ENCODE results near the gene PARD3.

The PARD3 gene

GRCh38 chr10:34413756-34414587 is 401.1 kb downstream of the PARD3 start:
- no peaks in the 10 kb centered on the region for H3K9me3 ChIP-seq
- no peaks in the 10 kb centered on the region for H3K36me3 ChIP-seq (replicated peaks)
- DNase-seq (ENCODE audit: low spot score in 2 of 2), result no peak
- no peak overlapping the region for H3K4me3 ChIP-seq
- in situ Hi-C loops (cut with MboI; ENCODE audit: low sequenced_read_pairs), result no loop called here
- H3K27me3 ChIP-seq (ENCODE audit: low read depth), result no peaks in the 10 kb centered on the region
- H3K4me1 ChIP-seq, result peaks cover 14% of the 10 kb centered on the region

DNA sequence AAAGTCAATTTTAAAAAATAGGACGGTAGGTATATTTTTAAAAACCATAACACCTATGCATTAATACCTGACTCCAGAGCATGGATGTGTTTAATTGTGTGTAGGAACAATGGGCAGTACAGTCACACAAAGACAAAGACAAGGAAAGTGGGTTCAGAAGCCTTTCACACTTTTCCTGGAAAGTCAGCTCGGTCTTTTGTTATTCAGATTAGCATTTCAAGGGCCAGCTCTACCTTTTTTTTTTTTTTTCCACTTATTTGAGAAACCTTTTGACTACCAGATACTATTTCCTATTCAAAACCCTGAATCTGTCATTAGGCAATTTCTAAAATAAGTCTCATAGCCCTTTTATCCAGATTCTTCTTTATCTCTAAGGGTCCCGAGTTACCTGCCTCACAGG is 401.9 kb downstream of the PARD3 start:
- no peaks in the 10 kb centered on the region for H3K27me3 ChIP-seq (ENCODE audit: low read depth)
- no peaks in the 10 kb centered on the region for H3K9me3 ChIP-seq
- peaks cover 14% of the 10 kb centered on the region for H3K4me1 ChIP-seq
- H3K36me3 ChIP-seq (replicated peaks), result no peaks in the 10 kb centered on the region
- H3K4me3 ChIP-seq, result no peak overlapping the region
- in situ Hi-C loops (cut with MboI; ENCODE audit: low sequenced_read_pairs), result no loop called here
- peak in 1 of 2 experiments; percentile 78 for DNase-seq (ENCODE audit: low spot score in 2 of 2)

DNA sequence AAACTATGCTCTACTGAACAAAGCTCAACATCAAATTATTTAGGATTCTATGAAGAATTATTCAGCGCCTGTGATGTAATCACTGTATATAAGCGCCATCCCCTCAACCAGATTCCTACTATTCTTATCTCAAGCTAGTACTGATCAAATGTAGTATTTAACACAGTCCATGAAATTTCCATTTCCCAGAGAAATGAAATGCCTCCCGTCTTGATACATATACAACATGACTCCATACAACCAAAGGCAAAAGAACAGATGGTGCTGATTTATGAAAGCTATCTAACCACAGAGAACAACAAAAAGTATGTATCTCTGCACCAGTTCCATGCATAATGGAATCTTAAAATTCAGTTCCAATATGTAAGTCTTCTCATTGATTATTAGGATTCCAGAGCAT is 406.1 kb downstream of the PARD3 start:
- in situ Hi-C loops (cut with MboI; ENCODE audit: low sequenced_read_pairs), result no loop called here
- H3K4me1 ChIP-seq, result peaks cover 17% of the 10 kb centered on the region
- no peak for DNase-seq (ENCODE audit: low spot score in 2 of 2)

DNA sequence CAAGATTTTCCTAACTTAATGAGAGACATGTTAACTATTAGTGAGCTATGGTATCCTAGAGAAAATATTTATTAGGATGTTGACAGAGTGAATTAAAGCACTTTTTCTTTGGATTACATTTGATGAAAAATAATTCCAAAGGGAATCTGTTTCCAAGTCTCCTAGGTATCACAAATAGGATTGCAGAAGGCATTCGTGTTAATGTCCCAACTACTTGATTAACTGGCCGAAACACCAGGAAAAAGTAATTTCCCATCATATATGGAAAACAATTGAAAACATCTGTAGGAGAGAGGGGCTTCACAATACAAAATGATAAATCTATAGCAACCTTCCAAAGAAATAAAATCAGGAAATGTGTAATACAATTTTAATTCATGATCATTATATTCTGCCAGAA is 406.7 kb downstream of the PARD3 start:
- in situ Hi-C loops (cut with MboI; ENCODE audit: low sequenced_read_pairs), result no loop called here
- no peak for DNase-seq (ENCODE audit: low spot score in 2 of 2)
- no peaks in the 10 kb centered on the region for H3K36me3 ChIP-seq (replicated peaks)
- H3K4me3 ChIP-seq, result no peak overlapping the region
- H3K4me1 ChIP-seq, result peaks cover 11% of the 10 kb centered on the region
- no peaks in the 10 kb centered on the region for H3K27me3 ChIP-seq (ENCODE audit: low read depth)
- no peaks in the 10 kb centered on the region for H3K9me3 ChIP-seq

More for the DNA sequence above, 406.1 kb downstream of the PARD3 start:
- no peaks in the 10 kb centered on the region for H3K36me3 ChIP-seq (replicated peaks)
- no peaks in the 10 kb centered on the region for H3K9me3 ChIP-seq
- no peaks in the 10 kb centered on the region for H3K27me3 ChIP-seq (ENCODE audit: low read depth)
- H3K4me3 ChIP-seq, result no peak overlapping the region

DNA sequence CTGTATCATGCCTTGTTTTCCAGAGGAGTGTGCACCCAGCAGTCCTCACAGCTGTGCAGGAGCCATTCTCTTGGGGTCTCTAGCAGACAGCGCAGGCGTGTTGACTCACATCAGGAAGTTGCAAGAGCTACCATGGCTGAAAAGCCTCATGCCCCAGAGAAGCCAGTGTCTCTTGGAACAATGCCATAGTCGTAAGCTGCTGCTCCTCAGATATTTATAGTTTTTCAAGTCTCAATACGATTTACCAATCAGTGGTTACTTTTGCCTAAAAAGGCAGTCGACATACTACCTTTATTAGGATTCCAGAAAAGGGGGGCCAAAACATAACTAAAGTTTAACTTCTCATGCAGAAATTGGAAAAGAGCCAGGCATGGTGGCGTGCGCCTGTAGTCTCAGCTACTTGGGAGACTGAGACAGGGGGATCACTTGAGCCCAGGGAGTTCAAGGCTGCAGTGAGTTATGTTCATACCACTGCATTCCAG is 407.7 kb downstream of the PARD3 start:
- in situ Hi-C loops (cut with MboI; ENCODE audit: low sequenced_read_pairs), result no loop called here

DNA sequence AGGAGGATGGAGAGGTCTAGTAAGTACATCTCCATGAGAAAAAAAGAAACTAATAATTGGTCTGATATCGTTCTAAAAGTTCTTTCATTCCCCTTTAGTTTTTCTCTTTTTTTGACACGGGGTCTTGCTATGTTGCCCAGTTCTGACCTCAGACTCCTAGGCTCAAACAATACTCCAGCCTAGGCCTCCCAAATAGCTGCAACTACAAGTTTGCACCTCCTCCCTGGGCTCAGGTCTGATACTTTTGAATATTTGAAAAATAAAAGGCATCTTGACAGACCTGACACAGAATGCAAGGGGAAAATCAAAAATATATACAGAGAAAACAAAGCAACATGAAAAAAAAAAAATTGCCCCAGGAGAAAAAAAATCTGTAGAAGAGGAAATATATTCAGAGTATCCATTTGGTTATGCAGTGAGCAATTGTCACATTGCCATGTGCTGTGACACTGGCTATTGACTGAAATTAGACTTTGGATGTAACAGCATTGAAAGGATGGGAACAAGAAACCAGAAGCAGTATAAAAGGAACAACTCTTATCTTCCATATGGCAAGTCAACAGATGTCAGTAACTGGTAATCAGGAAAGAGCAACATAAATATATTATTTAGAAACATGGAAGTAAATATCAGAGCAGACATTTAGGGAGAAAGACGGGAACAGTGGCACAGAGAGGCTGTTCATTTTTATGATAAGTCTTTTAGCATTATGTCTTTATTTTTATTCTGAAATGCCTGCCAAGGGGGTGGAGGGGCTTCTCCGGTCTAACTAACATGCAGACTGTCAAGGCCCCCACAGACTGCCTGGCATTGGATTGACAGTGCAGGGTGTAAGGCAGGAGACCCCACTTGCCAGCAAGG is 408.4 kb downstream of the PARD3 start:
- H3K4me1 ChIP-seq, result peaks cover 9% of the 10 kb centered on the region
- no peaks in the 10 kb centered on the region for H3K27me3 ChIP-seq (ENCODE audit: low read depth)
- H3K36me3 ChIP-seq (replicated peaks), result no peaks in the 10 kb centered on the region
- DNase-seq (ENCODE audit: low spot score in 2 of 2), result no peak
- no peak overlapping the region for H3K4me3 ChIP-seq
- H3K9me3 ChIP-seq, result no peaks in the 10 kb centered on the region
- in situ Hi-C loops (cut with MboI; ENCODE audit: low sequenced_read_pairs), result no loop called here

More for the DNA sequence above, 407.7 kb downstream of the PARD3 start:
- DNase-seq (ENCODE audit: low spot score in 2 of 2), result no peak
- Histone ChIP-seq H3K4me1 (peaks cover 8% of the 10 kb centered on the region), H3K9me3 (no peaks in the 10 kb centered on the region), H3K36me3 (replicated peaks) (no peaks in the 10 kb centered on the region), H3K4me3 (no peak overlapping the region), H3K27me3 (ENCODE audit: low read depth) (no peaks in the 10 kb centered on the region)

DNA sequence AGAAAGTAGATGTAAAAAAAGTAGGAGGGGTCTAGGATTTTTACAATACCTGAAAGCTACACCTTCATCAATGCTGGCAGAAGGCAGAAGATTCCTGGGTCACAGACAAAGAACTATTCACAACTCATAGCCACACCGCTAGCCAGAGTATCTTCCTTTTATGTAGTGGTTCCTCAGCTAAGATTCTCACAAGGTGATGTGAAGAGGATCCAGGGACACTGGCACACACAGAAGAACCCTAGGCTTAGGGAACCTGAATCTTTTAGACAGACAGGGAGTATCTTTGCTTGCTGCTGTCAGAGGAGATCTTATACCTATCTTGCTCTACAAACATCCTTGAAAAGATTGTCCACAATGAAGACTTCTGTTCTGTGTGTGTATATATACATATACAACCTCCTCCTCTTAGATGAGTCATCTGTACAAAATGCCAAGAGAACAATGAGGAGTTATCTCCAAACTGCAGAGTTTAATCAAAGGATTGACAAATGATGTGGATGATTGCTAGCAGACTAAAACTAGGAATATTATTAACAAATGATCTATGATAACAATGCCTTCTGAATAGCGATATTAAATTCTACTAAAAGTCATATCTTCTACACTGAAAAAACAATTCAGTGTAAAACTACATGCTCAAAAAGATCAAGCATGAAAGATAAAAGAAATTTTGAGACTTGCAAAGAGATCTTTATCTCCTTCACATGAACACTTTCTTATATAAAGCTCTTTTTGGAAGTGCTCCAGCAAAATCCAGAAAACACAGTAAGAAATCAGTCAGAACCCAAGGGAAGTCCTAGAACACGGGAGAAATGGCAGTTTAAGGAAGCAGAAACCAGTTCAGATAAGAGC is 409.3 kb downstream of the PARD3 start:
- in situ Hi-C loops (cut with MboI; ENCODE audit: low sequenced_read_pairs), result no loop called here
- DNase-seq (ENCODE audit: low spot score in 2 of 2), result peak in 1 of 2 experiments; percentile 21

GRCh38 chr10:34403512-34403911 is 411.6 kb downstream of the PARD3 start:
- peaks cover 9% of the 10 kb centered on the region for H3K4me1 ChIP-seq
- H3K4me3 ChIP-seq, result no peak overlapping the region
- in situ Hi-C loops (cut with MboI; ENCODE audit: low sequenced_read_pairs), result no loop called here
- no peaks in the 10 kb centered on the region for H3K9me3 ChIP-seq
- H3K27me3 ChIP-seq (ENCODE audit: low read depth), result no peaks in the 10 kb centered on the region
- no peak for DNase-seq (ENCODE audit: low spot score in 2 of 2)
- H3K36me3 ChIP-seq (replicated peaks), result no peaks in the 10 kb centered on the region

More for the DNA sequence above, 409.3 kb downstream of the PARD3 start:
- Histone ChIP-seq H3K4me3 (no peak overlapping the region), H3K27me3 (ENCODE audit: low read depth) (no peaks in the 10 kb centered on the region), H3K4me1 (peaks cover 9% of the 10 kb centered on the region), H3K9me3 (no peaks in the 10 kb centered on the region), H3K36me3 (replicated peaks) (no peaks in the 10 kb centered on the region)

DNA sequence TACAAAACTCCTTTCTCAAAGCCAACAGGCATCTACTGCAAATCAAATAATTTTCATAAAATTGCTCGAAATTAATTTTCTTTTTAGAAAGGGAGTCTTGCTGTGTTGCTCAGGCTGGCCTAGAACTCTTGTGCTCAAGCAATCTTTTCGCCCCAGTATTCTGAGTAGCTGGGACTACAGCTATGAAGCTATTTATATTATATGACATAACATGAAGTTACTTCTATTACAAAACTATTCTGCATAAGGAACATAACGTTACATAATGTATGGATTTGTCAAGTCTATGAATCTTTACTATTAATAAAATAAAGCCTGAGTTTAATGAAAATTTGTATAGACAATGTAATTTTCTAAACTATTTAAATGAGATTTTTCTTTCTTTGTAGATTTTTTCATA is 415.0 kb downstream of the PARD3 start:
- in situ Hi-C loops (cut with MboI; ENCODE audit: low sequenced_read_pairs), result no loop called here
- no peak for DNase-seq (ENCODE audit: low spot score in 2 of 2)

GRCh38 chr10:34399013-34399412 is 416.1 kb downstream of the PARD3 start:
- H3K4me3 ChIP-seq, result no peak overlapping the region
- H3K27me3 ChIP-seq (ENCODE audit: low read depth), result no peaks in the 10 kb centered on the region
- H3K4me1 ChIP-seq, result peaks cover 3% of the 10 kb centered on the region; the same call in 1 of the 2 replicates
- in situ Hi-C loops (cut with MboI; ENCODE audit: low sequenced_read_pairs), result loop anchor here (25.0 kb wide), 1 partner anchor 1062 kb away; the partner anchor contains the start of gene NRP1
- no peak for DNase-seq (ENCODE audit: low spot score in 2 of 2)
- no peaks in the 10 kb centered on the region for H3K36me3 ChIP-seq (replicated peaks)
- H3K9me3 ChIP-seq, result no peaks in the 10 kb centered on the region

More for the DNA sequence above, 415.0 kb downstream of the PARD3 start:
- no peaks in the 10 kb centered on the region for H3K36me3 ChIP-seq (replicated peaks)
- H3K4me3 ChIP-seq, result no peak overlapping the region
- H3K4me1 ChIP-seq, result peaks cover 3% of the 10 kb centered on the region; the same call in 1 of the 2 replicates
- H3K9me3 ChIP-seq, result no peaks in the 10 kb centered on the region
- H3K27me3 ChIP-seq (ENCODE audit: low read depth), result no peaks in the 10 kb centered on the region

- in situ Hi-C loops (cut with MboI; ENCODE audit: low sequenced_read_pairs), result loop anchor here (25.0 kb wide), 1 partner anchor 1060 kb away; the partner anchor contains the start of gene NRP1
- H3K36me3 ChIP-seq (replicated peaks), result no peaks in the 10 kb centered on the region
- no peak for DNase-seq (ENCODE audit: low spot score in 2 of 2)
Measured at GRCh38 chr10:34397324-34397723, 417.8 kb downstream of the PARD3 start.

DNA sequence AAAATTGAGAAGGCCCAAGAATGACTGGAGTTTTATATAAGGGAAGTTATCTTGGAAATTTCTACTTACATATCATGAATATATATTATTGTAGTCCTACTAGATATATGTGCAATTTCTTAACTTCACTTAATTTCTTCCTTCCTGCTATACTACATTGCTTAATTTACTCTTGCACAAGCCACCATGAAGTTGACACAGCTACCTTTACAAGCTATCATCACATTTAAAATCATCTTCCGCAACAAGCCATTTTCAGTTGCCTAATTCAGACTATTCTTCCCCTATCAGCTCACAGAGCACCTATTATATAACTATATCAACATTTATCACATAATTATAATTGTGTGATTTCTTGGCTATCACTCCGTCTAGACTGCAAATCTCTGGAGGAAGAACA is 418.4 kb downstream of the PARD3 start:
- DNase-seq (ENCODE audit: low spot score in 2 of 2), result no peak
- no peak overlapping the region for H3K4me3 ChIP-seq
- H3K9me3 ChIP-seq, result no peaks in the 10 kb centered on the region
- in situ Hi-C loops (cut with MboI; ENCODE audit: low sequenced_read_pairs), result loop anchor here (25.0 kb wide), 1 partner anchor 1059 kb away; the partner anchor contains the start of gene NRP1
- H3K36me3 ChIP-seq (replicated peaks), result no peaks in the 10 kb centered on the region
- H3K4me1 ChIP-seq, result no peaks in the 10 kb centered on the region
- H3K27me3 ChIP-seq (ENCODE audit: low read depth), result no peaks in the 10 kb centered on the region

More at GRCh38 chr10:34397324-34397723, 417.8 kb downstream of the PARD3 start:
- Histone ChIP-seq H3K4me1 (peaks cover under 1% of the 10 kb centered on the region; the same call in 1 of the 2 replicates), H3K27me3 (ENCODE audit: low read depth) (no peaks in the 10 kb centered on the region), H3K9me3 (no peaks in the 10 kb centered on the region), H3K4me3 (no peak overlapping the region)
